OCI-LY7 (cell line): ENCODE measurements around the gene MSS51. TPM values are rescaled to one million over a fixed set of nuclear protein-coding genes. Genes with fewer than 3 reads are reported as not detected.

Source experiments
- BruUV-seq: library from RNA; stranded (reverse); fragments of 400-500 nt; replicated peaks from 2 replicates; lab custom pipeline; 2021; lab: Mats Ljungman, UMichigan
- CTCF ChIA-PET: fragments of 300-600 bp; sonication (Branson Sonifier 250); formaldehyde crosslinking; loops from one replicate; lab custom pipeline; 2022; ENCODE audit warnings: antibody characterized with exemption; ENCODE audit not compliant: unreplicated experiment; lab: Charles Lee
- POLR2A ChIA-PET: fragments of 300-600 bp; sonication (Branson Sonifier 250); formaldehyde crosslinking; loops from one replicate; lab custom pipeline; 2022; ENCODE audit warnings: antibody characterized with exemption; lab: Charles Lee
- DNase-seq: peaks from one replicate; pipeline ENCODE4 v3.0.0-alpha.2; 2015; ENCODE audit warnings: low spot score
- H2AFZ ChIP-seq: fragments of 200-600 bp; sonication (generic), shearing (Covaris generic); 2 replicates; pipeline ENCODE4 v1.6.1; 2014; ENCODE audit warnings: mild to moderate bottlenecking, antibody characterized with exemption, low read length, moderate library complexity
- H3K27ac ChIP-seq: fragments of 200-600 bp; sonication (generic); 2 replicates; pipeline ENCODE4 v1.5.1; 2014; ENCODE audit warnings: mixed run types, low read depth, mild to moderate bottlenecking, moderate library complexity, low read length, inconsistent platforms; ENCODE audit not compliant: poor library complexity, severe bottlenecking
- H3K36me3 ChIP-seq: fragments of 200-600 bp; sonication (generic); 2 replicates; pipeline ENCODE4 v1.6.1; 2014; ENCODE audit warnings: mild to moderate bottlenecking, antibody characterized with exemption, low read length, moderate library complexity, mixed read lengths; ENCODE audit not compliant: insufficient read depth
- H3K4me1 ChIP-seq: fragments of 200-600 bp; sonication (generic); 2 replicates; pipeline ENCODE4 v1.5.1; 2014; ENCODE audit warnings: mild to moderate bottlenecking, low read length; ENCODE audit not compliant: insufficient read depth, poor library complexity, severe bottlenecking
- H3K4me2 ChIP-seq: fragments of 200-600 bp; sonication (generic); 2 replicates; pipeline ENCODE4 v1.6.1; 2014; ENCODE audit warnings: mild to moderate bottlenecking, low read length
- H3K4me3 ChIP-seq: fragments of 200-600 bp; sonication (generic); 2 replicates; pipeline ENCODE4 v1.5.1; 2014; ENCODE audit warnings: mild to moderate bottlenecking, low read depth, low read length; ENCODE audit not compliant: poor library complexity, severe bottlenecking
- H3K79me2 ChIP-seq: fragments of 200-600 bp; sonication (generic); 2 replicates; pipeline ENCODE4 v1.6.1; 2016; ENCODE audit warnings: low read depth, mild to moderate bottlenecking, low read length, moderate library complexity, mixed read lengths; ENCODE audit not compliant: insufficient read depth
- H3K9me2 ChIP-seq: fragments of 200-600 bp; sonication (generic); 2 replicates; pipeline ENCODE4 v1.6.1; 2016; ENCODE audit warnings: mild to moderate bottlenecking, low read length, mixed read lengths; ENCODE audit not compliant: insufficient read depth
- H3K9me3 ChIP-seq: fragments of 200-600 bp; sonication (generic); 2 replicates; pipeline ENCODE4 v1.6.1; 2014; ENCODE audit warnings: mild to moderate bottlenecking, mixed run types, low read length, mixed read lengths
- H4K20me1 ChIP-seq: fragments of 200-600 bp; sonication (generic); 2 replicates; pipeline ENCODE4 v1.6.1; 2014; ENCODE audit warnings: mild to moderate bottlenecking, antibody characterized with exemption, low read length, moderate library complexity, mixed read lengths; ENCODE audit not compliant: insufficient read depth
- CTCF ChIP-seq: fragments of 200-600 bp; sonication (generic); conservative IDR thresholded peaks from 2 replicates; pipeline ENCODE4 v1.5.1; 2014; ENCODE audit warnings: mild to moderate bottlenecking, antibody characterized with exemption, low read length, moderate library complexity, mixed read lengths
- EZH2phosphoT487 ChIP-seq: fragments of 200-600 bp; sonication (generic); IDR thresholded peaks from 2 replicates; pipeline ENCODE4 v1.6.1; 2018; ENCODE audit warnings: low read depth, borderline replicate concordance, mild to moderate bottlenecking, mixed run types, antibody characterized with exemption, low read length, moderate library complexity, mixed read lengths
- intact Hi-C: fragments of 100-400 bp; cut with micrococcal nuclease; formaldehyde crosslinking; loops from one replicate; pipeline ENCODE4 v1.10.0; 2022; ENCODE audit not compliant: unreplicated experiment
- total RNA-seq, 2 experiments: library from RNA; depleted of rRNA in 1 of 2; stranded (reverse); fragments of >200 nt in 1 of 2; shearing (Covaris generic) in 1 of 2; gene quantifications; 2 replicates each; pipeline ENCODE4 v1.2.3, GENCODE V29; 2014 to 2022

The MSS51 gene
- total RNA-seq, 2 experiments from 2014 or later = 3.9 to 4.2 TPM

DNA sequence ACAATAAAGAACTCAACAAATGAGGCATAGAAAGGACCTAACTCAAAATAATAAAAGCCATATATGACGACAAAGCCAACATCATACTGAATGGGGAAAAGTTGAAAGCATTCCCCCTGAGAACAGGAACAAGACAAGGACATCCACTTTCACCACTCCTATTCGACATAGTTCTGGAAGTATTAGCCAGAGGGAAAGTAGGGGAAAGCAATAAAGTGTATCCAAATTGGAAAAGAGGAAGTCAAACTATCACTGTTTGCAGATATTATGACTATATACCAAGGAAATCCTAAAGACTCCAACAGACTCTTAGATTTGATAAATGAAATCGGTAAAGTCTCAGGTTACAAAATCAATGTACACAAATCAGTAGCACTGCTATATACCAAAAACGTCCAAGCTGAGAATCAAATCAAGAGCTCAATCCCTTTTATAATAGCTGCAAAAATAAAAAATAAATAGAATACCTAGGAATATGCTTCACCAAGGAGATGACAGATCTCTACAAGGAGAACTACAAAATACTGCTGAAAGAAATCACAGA is 24.3 kb downstream of the MSS51 start:
- Histone ChIP-seq H2AFZ (no peak overlapping the region), H3K9me3 (no peaks in the 10 kb centered on the region), H4K20me1 (0 out of 2 replicates have a peak, but pooled peaks cover 7% of the 10 kb centered on the region), H3K27ac (no peak overlapping the region), H3K4me2 (no peak overlapping the region), H3K4me3 (no peak overlapping the region), H3K36me3 (peaks cover 21% of the 10 kb centered on the region), H3K9me2 (no peaks in the 10 kb centered on the region), H3K4me1 (peaks cover 24% of the 10 kb centered on the region), H3K79me2 (peaks cover 87% of the 10 kb centered on the region)
- intact Hi-C loops = no loop called here
- no peak for DNase-seq
- ChIA-PET POLR2A (interaction anchor here (0.6 kb wide), 1 partner anchor 314 kb away, joined by 7 read pairs; no protein-coding TSS in a partner anchor), CTCF (no interaction called here)
- no TSS peak for BruUV-seq
- TF ChIP-seq CTCF = no peak
- no peak for TF ChIP-seq EZH2phosphoT487

- no TSS peak for BruUV-seq
- POLR2A ChIA-PET = interaction anchor here (0.7 kb wide), 1 partner anchor 357 kb away, joined by 3 read pairs; no protein-coding TSS in a partner anchor
Observed at GRCh38 chr10:73408061-73408460, 25.3 kb downstream of the MSS51 start.

More at GRCh38 chr10:73408061-73408460, 25.3 kb downstream of the MSS51 start:
- H3K36me3 ChIP-seq = peaks cover 21% of the 10 kb centered on the region
- CTCF ChIA-PET = no interaction called here
- H3K4me2 ChIP-seq = no peak overlapping the region
- no peaks in the 10 kb centered on the region for H3K9me2 ChIP-seq
- no peaks in the 10 kb centered on the region for H3K9me3 ChIP-seq
- DNase-seq = no peak
- H3K27ac ChIP-seq = no peak overlapping the region
- no peak overlapping the region for H3K4me3 ChIP-seq
- 0 out of 2 replicates have a peak, but pooled peaks cover 7% of the 10 kb centered on the region for H4K20me1 ChIP-seq
- TF ChIP-seq CTCF (no peak), EZH2phosphoT487 (no peak)
- intact Hi-C loops = no loop called here
- H3K4me1 ChIP-seq = peaks cover 24% of the 10 kb centered on the region
- no peak overlapping the region for H2AFZ ChIP-seq
- peaks cover 93% of the 10 kb centered on the region for H3K79me2 ChIP-seq
